ENCODE data around the gene PNPLA1. TPM values are rescaled to one million over a fixed set of nuclear protein-coding genes. Genes with fewer than 3 reads are reported as not detected.
A peak's percentile ranks its signal among the peaks of the same experiment; 100 is the strongest.

PNPLA1 gene
- total RNA-seq, 2 donors from 2014 or later, result 0.86 TPM; not detected in 1

- ATAC-seq, result no peak
- H3K4me3 Mint-ChIP-seq, result no peak overlapping the region
- peaks cover 31 to 55% of the 10 kb centered on the region in 2 donors for H3K27me3 Mint-ChIP-seq
These were observed 14.5 kb downstream of the PNPLA1 start for GRCh38 chr6:36284359-36284758.

GRCh38 chr6:36285187-36285671, 15.4 kb downstream of the PNPLA1 start:
- DNase-seq (ENCODE audit: low spot score), result no peak
- H3K27me3 Mint-ChIP-seq, result peaks cover 30 to 55% of the 10 kb centered on the region in 2 donors
- ATAC-seq, result no peak
- no peaks in the 10 kb centered on the region for H3K9me3 Mint-ChIP-seq
- H3K27ac Mint-ChIP-seq, result no peak overlapping the region
- no peak overlapping the region for H3K4me3 Mint-ChIP-seq
- H3K4me1 Mint-ChIP-seq (ENCODE audit: low read depth in 2 of 2), result peaks cover 0 to 4% of the 10 kb centered on the region in 2 donors
- no peaks in the 10 kb centered on the region for H3K36me3 Mint-ChIP-seq

More at GRCh38 chr6:36284359-36284758, 14.5 kb downstream of the PNPLA1 start:
- no peaks in the 10 kb centered on the region for H3K9me3 Mint-ChIP-seq
- no peak for DNase-seq (ENCODE audit: low spot score)
- no peaks in the 10 kb centered on the region for H3K36me3 Mint-ChIP-seq
- peaks cover 0 to 4% of the 10 kb centered on the region in 2 donors for H3K4me1 Mint-ChIP-seq (ENCODE audit: low read depth in 2 of 2)
- no peak overlapping the region for H3K27ac Mint-ChIP-seq

GRCh38 chr6:36285797-36286196, 15.9 kb downstream of the PNPLA1 start:
- DNase-seq (ENCODE audit: low spot score), result no peak
- peaks cover 30 to 52% of the 10 kb centered on the region in 2 donors for H3K27me3 Mint-ChIP-seq
- no peak overlapping the region for H3K4me3 Mint-ChIP-seq
- ATAC-seq, result no peak
- no peak overlapping the region for H3K27ac Mint-ChIP-seq
- no peaks in the 10 kb centered on the region for H3K36me3 Mint-ChIP-seq
- H3K9me3 Mint-ChIP-seq, result no peaks in the 10 kb centered on the region
- peaks cover 0 to 4% of the 10 kb centered on the region in 2 donors for H3K4me1 Mint-ChIP-seq (ENCODE audit: low read depth in 2 of 2)

GRCh38 chr6:36286858-36287257, 17.0 kb downstream of the PNPLA1 start:
- H3K9me3 Mint-ChIP-seq, result no peaks in the 10 kb centered on the region
- no peaks in the 10 kb centered on the region for H3K36me3 Mint-ChIP-seq
- no peak overlapping the region for H3K27ac Mint-ChIP-seq
- DNase-seq (ENCODE audit: low spot score) (no peak), ATAC-seq (no peak)
- peaks cover 26 to 42% of the 10 kb centered on the region in 2 donors for H3K27me3 Mint-ChIP-seq
- H3K4me3 Mint-ChIP-seq, result no peak overlapping the region
- peaks cover 0 to 4% of the 10 kb centered on the region in 2 donors for H3K4me1 Mint-ChIP-seq (ENCODE audit: low read depth in 2 of 2)

- H3K9me3 Mint-ChIP-seq, result no peaks in the 10 kb centered on the region
- H3K4me3 Mint-ChIP-seq, result no peak overlapping the region
- H3K4me1 Mint-ChIP-seq (ENCODE audit: low read depth in 2 of 2), result peaks cover 0 to 4% of the 10 kb centered on the region in 2 donors
These were observed 19.5 kb downstream of the PNPLA1 start for GRCh38 chr6:36289281-36289878.

GRCh38 chr6:36290668-36291620, 21.1 kb downstream of the PNPLA1 start:
- H3K4me3 Mint-ChIP-seq, result peak overlapping the region; percentile 39
- H3K27ac Mint-ChIP-seq, result no peak overlapping the region
- ATAC-seq, result peak in 1 of 2 donors; percentile 53
- peaks cover 0 to 4% of the 10 kb centered on the region in 2 donors for H3K4me1 Mint-ChIP-seq (ENCODE audit: low read depth in 2 of 2)
- H3K36me3 Mint-ChIP-seq, result no peaks in the 10 kb centered on the region
- peaks cover 9 to 18% of the 10 kb centered on the region in 2 donors for H3K27me3 Mint-ChIP-seq
- no peaks in the 10 kb centered on the region for H3K9me3 Mint-ChIP-seq
- no peak for DNase-seq (ENCODE audit: low spot score)

More at GRCh38 chr6:36289281-36289878, 19.5 kb downstream of the PNPLA1 start:
- H3K27ac Mint-ChIP-seq, result no peak overlapping the region
- ATAC-seq (no peak), DNase-seq (ENCODE audit: low spot score) (peak; percentile 3)
- H3K36me3 Mint-ChIP-seq, result no peaks in the 10 kb centered on the region
- peaks cover 16 to 24% of the 10 kb centered on the region in 2 donors for H3K27me3 Mint-ChIP-seq

GRCh38 chr6:36292170-36292569, 22.3 kb downstream of the PNPLA1 start:
- ATAC-seq (no peak), DNase-seq (ENCODE audit: low spot score) (no peak)
- Mint-ChIP-seq H3K27ac (no peak overlapping the region), H3K27me3 (peaks cover 6 to 10% of the 10 kb centered on the region in 2 donors), H3K4me1 (ENCODE audit: low read depth in 2 of 2) (peaks cover 0 to 4% of the 10 kb centered on the region in 2 donors), H3K9me3 (no peaks in the 10 kb centered on the region), H3K36me3 (no peaks in the 10 kb centered on the region), H3K4me3 (no peak overlapping the region)

GRCh38 chr6:36296240-36296639, 26.4 kb downstream of the PNPLA1 start:
- H3K4me3 Mint-ChIP-seq, result no peak overlapping the region
- peaks cover 8 to 22% of the 10 kb centered on the region in 2 donors for H3K27me3 Mint-ChIP-seq
- no peaks in the 10 kb centered on the region for H3K4me1 Mint-ChIP-seq (ENCODE audit: low read depth in 2 of 2)
- no peak for DNase-seq (ENCODE audit: low spot score)
- H3K9me3 Mint-ChIP-seq, result no peaks in the 10 kb centered on the region
- no peaks in the 10 kb centered on the region for H3K36me3 Mint-ChIP-seq
- ATAC-seq, result no peak
- H3K27ac Mint-ChIP-seq, result no peak overlapping the region

GRCh38 chr6:36297051-36297450, 27.2 kb downstream of the PNPLA1 start:
- peaks cover 0 to under 1% of the 10 kb centered on the region in 2 donors for H3K4me1 Mint-ChIP-seq (ENCODE audit: low read depth in 2 of 2)
- no peak for ATAC-seq

GRCh38 chr6:36297511-36297910, 27.7 kb downstream of the PNPLA1 start:
- no peak for ATAC-seq
- no peak overlapping the region for H3K27ac Mint-ChIP-seq
- DNase-seq (ENCODE audit: low spot score), result no peak
- no peaks in the 10 kb centered on the region for H3K36me3 Mint-ChIP-seq
- no peaks in the 10 kb centered on the region for H3K9me3 Mint-ChIP-seq
- H3K27me3 Mint-ChIP-seq, result peaks cover 11 to 34% of the 10 kb centered on the region in 2 donors
- no peak overlapping the region for H3K4me3 Mint-ChIP-seq
- H3K4me1 Mint-ChIP-seq (ENCODE audit: low read depth in 2 of 2), result peaks cover 4 to 5% of the 10 kb centered on the region in 2 donors

More at GRCh38 chr6:36297051-36297450, 27.2 kb downstream of the PNPLA1 start:
- DNase-seq (ENCODE audit: low spot score), result no peak
- H3K27me3 Mint-ChIP-seq, result peaks cover 8 to 29% of the 10 kb centered on the region in 2 donors
- no peaks in the 10 kb centered on the region for H3K36me3 Mint-ChIP-seq
- H3K9me3 Mint-ChIP-seq, result no peaks in the 10 kb centered on the region
- no peak overlapping the region for H3K4me3 Mint-ChIP-seq
- no peak overlapping the region for H3K27ac Mint-ChIP-seq

- DNase-seq (ENCODE audit: low spot score) (no peak), ATAC-seq (no peak)
- peaks cover 5 to 8% of the 10 kb centered on the region in 2 donors for H3K4me1 Mint-ChIP-seq (ENCODE audit: low read depth in 2 of 2)
- H3K4me3 Mint-ChIP-seq, result no peak overlapping the region
- H3K9me3 Mint-ChIP-seq, result no peaks in the 10 kb centered on the region
- H3K36me3 Mint-ChIP-seq, result no peaks in the 10 kb centered on the region
- H3K27ac Mint-ChIP-seq, result no peak overlapping the region
- H3K27me3 Mint-ChIP-seq, result peaks cover 11 to 35% of the 10 kb centered on the region in 2 donors
These were observed 28.2 kb downstream of the PNPLA1 start for GRCh38 chr6:36298027-36298426.

- Mint-ChIP-seq H3K27me3 (peaks cover 11 to 28% of the 10 kb centered on the region in 2 donors), H3K4me1 (ENCODE audit: low read depth in 2 of 2) (peaks cover 5 to 8% of the 10 kb centered on the region in 2 donors), H3K4me3 (no peak overlapping the region), H3K27ac (no peak overlapping the region), H3K9me3 (no peaks in the 10 kb centered on the region), H3K36me3 (no peaks in the 10 kb centered on the region)
- DNase-seq (ENCODE audit: low spot score), result no peak
- no peak for ATAC-seq
These were observed 31.3 kb downstream of the PNPLA1 start for GRCh38 chr6:36301085-36301658.

GRCh38 chr6:36301781-36302180, 31.9 kb downstream of the PNPLA1 start:
- peaks cover 5 to 8% of the 10 kb centered on the region in 2 donors for H3K4me1 Mint-ChIP-seq (ENCODE audit: low read depth in 2 of 2)
- no peaks in the 10 kb centered on the region for H3K36me3 Mint-ChIP-seq
- H3K27ac Mint-ChIP-seq, result no peak overlapping the region
- H3K9me3 Mint-ChIP-seq, result no peaks in the 10 kb centered on the region
- DNase-seq (ENCODE audit: low spot score) (no peak), ATAC-seq (peak in 1 of 2 donors; percentile 4)
- H3K4me3 Mint-ChIP-seq, result no peak overlapping the region
- peaks cover 11 to 28% of the 10 kb centered on the region in 2 donors for H3K27me3 Mint-ChIP-seq

Data from natural killer cell treated with Interleukin-12 subunit alpha and Interleukin-12 subunit beta and Interleukin-15 and Interleukin-18, amount 100 ng/mL, for 72 hours (primary cell).